Right renal pelvis (tissue), 4 donors: Measurements from ENCODE around the gene YBEY. TPM values are rescaled to one million over a fixed set of nuclear protein-coding genes. Genes with fewer than 3 reads are reported as not detected.

ENCODE experiments used
- DNase-seq, 4 donors: peaks; one replicate each; pipeline ENCODE4 v3.0.0-alpha.2; 2013; ENCODE audit warnings: low read depth in 4 of 4, low spot score in 3 of 4, missing footprints in 1 of 4
- polyA plus RNA-seq, 4 donors: library from polyadenylated mRNA; unstranded; fragments of 120-200 nt; gene quantifications; one replicate each; pipeline ENCODE4 v1.2.1, GENCODE V29; 2013; ENCODE audit not compliant: insufficient read length in 4 of 4

Gene YBEY
- polyA plus RNA-seq, 4 donors = 19.9 to 24.6 (median 20.7) TPM

DNA sequence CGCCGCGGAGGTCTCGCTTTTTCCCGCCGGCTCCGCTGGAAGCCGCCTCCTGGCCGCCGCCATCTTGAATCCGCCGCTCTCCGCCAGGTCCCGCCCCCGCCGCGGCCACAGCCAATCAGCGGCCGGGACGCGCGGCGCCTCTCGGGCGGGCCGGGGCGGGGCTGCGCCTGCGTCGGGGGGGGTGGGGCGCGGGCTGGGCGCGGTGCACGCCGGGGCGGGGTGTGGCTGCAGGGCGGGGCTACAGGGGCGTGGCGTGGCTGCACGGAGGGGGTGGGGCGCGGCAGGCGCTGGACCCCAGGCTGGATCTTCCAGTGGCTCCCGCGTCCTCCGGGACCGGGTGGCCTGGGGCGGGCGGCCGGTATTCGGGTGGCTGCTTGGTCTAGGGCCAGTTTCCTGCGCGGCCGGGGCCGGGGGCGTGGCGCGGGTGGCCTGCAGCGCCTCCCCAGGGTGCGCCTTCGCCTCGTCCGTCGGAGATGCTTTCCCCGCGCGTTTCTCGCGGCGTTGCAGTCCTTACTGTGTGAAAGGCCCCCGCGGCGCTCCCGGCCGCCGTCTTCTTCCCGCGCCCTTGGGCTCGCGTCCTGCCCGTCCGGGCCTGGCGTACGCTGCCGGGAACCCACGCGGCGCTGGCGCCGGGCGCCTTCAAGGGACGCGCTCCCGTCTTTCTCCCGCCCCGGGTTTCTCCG, 38.4 kb downstream of the YBEY start:
- DNase-seq = peak; percentile 58 to 73 (median 65)

DNA sequence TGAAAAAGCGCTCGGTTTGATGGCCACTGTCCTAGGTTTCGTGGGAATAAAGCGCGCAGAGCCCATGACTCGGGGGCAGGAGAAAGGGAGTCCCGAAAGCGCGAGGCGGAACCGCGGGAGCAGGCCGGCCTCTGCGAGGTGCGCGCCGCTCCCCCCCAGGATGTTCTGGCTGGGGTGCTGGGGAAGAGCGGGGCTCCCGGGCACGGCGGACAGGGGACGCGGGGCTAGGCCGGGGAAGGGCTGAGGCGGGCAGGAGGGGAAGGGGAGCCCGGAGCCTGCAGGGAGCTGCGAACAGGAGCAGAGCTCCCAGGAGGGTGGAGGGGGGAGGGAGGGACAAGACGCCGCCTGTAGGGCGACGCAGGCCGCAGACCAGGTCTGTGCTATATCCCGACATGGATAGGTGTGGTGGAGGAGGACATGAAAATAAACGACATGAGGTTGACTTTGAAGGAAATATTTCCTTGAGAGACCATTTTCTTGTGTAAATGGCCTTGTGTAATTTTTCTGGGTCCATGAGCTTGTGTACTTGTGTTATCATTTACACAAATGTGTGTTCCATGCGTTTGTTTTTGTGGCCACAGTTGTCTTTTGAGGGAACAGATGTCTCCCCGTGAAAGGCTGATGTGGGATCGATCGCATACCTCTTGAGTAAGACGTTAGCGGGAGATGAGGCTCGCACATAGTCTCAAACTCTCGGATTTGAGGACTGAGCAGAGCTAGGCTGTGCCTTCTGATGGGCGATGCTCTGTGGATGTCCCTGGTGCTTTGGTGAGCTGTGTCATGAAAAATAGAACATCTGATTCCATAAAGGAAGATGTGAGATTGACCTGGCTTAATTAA, 39.2 kb downstream of the YBEY start:
- no peak for DNase-seq

DNA sequence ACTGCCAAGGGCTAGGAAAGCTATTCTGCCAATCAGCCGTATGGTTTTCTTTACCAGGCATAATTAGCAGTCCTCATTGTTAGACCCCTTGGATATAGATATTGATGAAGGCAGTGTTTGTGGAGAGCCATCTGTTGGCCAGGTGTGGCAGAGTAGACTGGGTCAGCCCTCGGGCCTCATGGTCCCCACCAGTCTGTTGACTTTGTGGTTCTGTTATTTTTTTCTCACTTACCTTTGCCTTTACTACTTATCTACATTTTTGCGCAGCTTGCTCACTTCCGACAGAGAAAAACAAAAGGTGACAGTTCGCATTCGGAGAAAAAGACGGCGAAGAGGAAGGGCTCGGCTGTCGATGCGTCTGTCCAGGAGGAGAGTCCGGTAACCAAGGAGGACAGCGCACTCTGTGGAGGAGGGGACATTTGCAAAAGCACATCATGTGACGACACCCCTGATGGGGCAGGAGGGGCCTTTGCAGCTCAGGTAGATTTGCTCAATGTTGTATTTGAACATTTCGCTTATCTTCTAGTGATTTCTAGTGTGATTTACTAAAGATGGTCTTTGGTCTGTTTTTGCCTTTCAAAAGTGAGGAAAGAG, 40.1 kb downstream of the YBEY start:
- no peak for DNase-seq

DNA sequence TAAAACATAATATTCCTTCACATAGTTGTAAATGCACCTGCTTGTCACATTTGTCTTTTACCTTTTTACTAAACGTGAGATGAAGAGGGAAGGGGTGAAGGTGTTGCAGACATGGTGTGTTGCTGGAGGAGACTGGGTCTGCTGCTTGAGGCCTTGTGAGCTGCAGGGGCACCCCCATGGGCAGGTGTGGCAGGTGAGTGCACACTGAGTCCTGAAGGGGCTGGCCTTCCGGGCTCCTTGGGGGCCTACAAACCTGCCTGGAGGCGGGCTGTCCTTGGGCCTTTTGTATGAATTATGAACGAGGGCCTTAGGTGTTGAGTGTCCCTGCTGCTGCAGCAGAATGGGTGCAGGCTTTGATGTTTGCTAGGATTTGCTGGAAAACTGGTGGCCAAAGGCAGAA, 41.6 kb downstream of the YBEY start:
- DNase-seq = no peak

- no peak for DNase-seq
Observed at GRCh38 chr21:46328151-46328550, 42.0 kb downstream of the YBEY start.

DNA sequence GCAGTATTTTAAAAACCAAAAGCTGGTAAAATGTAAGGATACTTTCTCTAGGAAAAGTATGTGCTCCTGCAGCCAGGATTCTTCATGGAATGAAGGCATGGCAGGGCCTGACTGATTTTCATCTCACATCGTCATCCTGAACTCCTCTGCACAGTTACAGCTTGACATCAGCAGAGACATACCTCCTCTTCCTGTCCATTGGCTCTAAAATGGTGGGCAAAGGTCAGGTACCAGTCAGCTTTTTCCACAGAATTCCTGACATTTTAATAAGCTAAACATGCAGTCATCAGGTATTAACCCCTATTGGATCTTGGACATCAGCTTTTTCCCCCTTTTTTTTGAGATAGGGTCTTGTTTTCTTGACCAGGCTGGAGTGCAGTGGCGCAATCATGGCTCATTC, 43.7 kb downstream of the YBEY start:
- DNase-seq = no peak

- no peak for DNase-seq
Observed at GRCh38 chr21:46334351-46335140, 48.4 kb downstream of the YBEY start.

- no peak for DNase-seq
Observed at GRCh38 chr21:46336603-46337002, 50.5 kb downstream of the YBEY start.

GRCh38 chr21:46340998-46341397, 54.9 kb downstream of the YBEY start:
- DNase-seq = no peak

DNA sequence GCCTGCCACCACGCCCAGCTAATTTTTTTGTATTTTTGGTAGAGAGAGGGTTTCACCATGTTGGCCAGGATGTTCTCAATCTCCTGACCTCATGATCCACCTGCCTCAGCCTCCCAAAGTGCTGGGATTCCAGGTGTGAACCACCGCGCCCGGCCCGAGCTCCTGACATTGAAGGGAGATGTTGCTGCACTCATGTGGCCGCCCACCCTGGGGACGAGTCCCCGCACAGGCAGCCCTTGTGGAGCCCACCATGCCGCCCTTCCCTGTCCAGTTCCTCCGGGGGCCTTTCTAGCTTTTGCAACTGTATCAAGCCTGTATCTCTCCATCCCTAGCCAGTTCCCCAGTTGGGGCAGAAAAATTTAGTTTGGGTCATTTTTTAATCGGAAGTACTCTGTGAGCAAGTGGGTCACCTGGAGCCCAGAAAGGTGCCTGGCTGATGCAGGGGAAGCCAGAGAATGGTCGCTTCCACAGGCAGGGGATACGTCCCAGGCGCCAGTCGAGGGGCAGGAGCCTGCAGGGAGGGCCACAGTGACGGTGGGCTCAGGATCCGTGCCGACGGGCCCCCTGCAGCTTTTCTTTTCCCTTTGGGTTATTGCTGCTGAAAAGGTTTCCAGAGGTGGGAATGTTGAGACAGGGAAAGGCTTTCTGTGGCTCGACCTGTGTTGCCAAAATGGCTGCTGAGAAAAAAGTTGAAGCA, 58.2 kb downstream of the YBEY start:
- no peak for DNase-seq

DNA sequence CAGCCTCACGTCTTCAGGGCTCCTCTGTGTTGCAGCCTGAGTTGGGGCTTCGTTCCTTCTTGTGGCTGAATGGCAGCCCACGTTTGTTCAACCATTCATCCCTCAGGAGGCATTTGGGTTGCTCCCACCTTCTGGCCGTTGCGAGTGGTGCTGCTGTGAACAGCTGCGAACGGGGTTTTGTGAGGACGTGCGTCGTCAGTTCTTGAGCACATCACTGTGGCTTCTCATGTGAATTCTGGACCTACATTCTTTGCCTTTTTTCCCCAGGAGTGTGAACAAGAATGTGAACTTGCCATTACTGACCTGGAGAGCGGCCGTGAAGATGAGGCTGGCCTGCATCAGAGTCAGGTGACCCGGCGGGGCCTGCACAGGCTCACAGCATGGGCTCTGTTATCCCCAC, 59.7 kb downstream of the YBEY start:
- DNase-seq = no peak

DNA sequence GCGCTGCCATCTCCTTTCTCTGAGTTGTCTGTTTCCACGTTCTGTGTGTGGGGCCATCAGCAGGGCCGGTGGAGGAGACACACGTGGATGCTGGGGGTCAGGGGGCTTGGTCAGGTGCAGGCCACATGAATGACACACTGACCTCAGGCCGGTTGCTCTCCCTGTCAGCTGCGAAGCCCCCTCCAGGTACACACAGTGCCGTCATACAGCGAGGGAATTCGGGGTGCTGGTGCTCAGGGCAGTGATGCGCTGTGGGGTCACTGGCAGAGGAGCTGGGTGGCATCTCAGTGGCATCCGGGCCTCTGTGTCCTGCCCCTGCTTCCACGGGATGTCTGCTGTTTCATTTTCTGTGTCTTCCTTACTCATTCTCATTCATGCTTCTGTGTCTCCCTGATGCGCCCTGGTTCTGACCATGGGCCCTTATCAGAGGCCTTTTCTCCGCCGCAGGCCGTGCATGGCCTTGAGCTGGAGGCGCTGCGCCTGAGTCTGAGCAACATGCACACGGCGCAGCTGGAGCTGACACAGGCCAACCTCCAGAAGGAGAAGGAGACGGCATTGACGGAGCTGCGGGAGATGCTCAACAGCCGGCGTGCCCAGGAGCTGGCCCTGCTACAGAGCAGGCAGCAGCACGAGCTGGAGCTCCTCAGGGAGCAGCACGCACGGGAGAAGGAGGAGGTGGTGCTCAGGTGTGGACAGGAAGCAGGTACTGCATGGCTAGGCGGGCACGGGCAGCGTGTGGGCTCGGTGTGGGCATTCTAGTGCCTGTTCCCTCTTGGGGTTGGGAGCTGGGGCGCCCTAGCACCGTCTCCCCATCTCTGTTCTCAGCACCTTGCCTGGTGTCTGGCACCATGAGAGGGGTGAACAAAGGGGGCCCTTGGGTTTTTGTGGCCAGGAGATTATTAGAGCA, 60.4 kb downstream of the YBEY start:
- DNase-seq = no peak

DNA sequence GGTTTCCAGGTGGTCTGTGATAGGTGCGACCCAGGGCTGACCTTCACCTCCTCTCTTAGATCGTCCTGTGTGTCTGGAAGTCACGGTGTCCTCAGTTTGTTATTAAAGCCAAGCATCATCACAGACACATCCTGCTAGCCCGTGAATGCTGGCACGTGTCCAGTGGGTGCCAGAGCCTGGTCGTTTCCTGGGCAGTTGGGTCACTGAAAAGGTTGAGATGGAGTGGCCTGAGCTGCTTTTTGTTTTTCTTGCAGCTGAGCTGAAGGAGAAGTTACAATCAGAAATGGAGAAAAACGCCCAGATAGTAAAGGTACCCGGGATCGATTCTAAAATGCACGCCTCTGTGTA, 61.0 kb downstream of the YBEY start:
- no peak for DNase-seq

Other genes starting within 250 kb of the YBEY start
- gene COL6A2, start 188.2 kb upstream of the YBEY start, polyA plus RNA-seq = 100 to 1,000 TPM; 181 to 254 (median 205) TPM
- gene FTCD, start 130.8 kb upstream of the YBEY start, polyA plus RNA-seq = 10 to 100 TPM; 15.2 to 34.2 (median 27.7) TPM
- 10 to 100 TPM in 3 of 4 donors, 1 to 10 TPM in 1; 10.0 to 12.8 (median 12.6) TPM for gene SPATC1L, start 101.9 kb upstream of the YBEY start, polyA plus RNA-seq
- 10 to 100 TPM; 28.1 to 36.3 (median 35.5) TPM for gene LSS, start 57.6 kb upstream of the YBEY start, polyA plus RNA-seq
- 10 to 100 TPM; 67.1 to 78.4 (median 70.8) TPM for gene MCM3AP, start 731 bp upstream of the YBEY start, polyA plus RNA-seq
- 10 to 100 TPM in 3 of 4 donors, 1 to 10 TPM in 1; 9.6 to 13.3 (median 10.9) TPM for gene C21orf58, start 37.5 kb downstream of the YBEY start, polyA plus RNA-seq
- gene PCNT, start 37.8 kb downstream of the YBEY start, polyA plus RNA-seq = 10 to 100 TPM; 32.0 to 34.6 (median 32.5) TPM
- gene DIP2A, start 172.5 kb downstream of the YBEY start, polyA plus RNA-seq = 10 to 100 TPM; 27.1 to 37.5 (median 28.8) TPM